HG03280 (cell line): ENCODE data around the gene PCGF2.

Experiments used
- ATAC-seq: cut with Tn5 transposase; IDR thresholded peaks from one replicate; pipeline ENCODE4 v1.9.1; 2021; ENCODE audit warnings: mild to moderate bottlenecking, moderate library complexity; ENCODE audit not compliant: unreplicated experiment

The PCGF2 gene

GRCh38 chr17:38704606-38705522, 43.3 kb downstream of the PCGF2 start, which contains the start of gene MLLT6:
Gene MLLT6, plus strand, starts transcription at chr17:38705273. Its CDS starts 360 bp downstream, at chr17:38705633.
- ATAC-seq = no peak

- ATAC-seq = no peak
Observed at GRCh38 chr17:38703742-38704605, 44.2 kb downstream of the PCGF2 start.

DNA sequence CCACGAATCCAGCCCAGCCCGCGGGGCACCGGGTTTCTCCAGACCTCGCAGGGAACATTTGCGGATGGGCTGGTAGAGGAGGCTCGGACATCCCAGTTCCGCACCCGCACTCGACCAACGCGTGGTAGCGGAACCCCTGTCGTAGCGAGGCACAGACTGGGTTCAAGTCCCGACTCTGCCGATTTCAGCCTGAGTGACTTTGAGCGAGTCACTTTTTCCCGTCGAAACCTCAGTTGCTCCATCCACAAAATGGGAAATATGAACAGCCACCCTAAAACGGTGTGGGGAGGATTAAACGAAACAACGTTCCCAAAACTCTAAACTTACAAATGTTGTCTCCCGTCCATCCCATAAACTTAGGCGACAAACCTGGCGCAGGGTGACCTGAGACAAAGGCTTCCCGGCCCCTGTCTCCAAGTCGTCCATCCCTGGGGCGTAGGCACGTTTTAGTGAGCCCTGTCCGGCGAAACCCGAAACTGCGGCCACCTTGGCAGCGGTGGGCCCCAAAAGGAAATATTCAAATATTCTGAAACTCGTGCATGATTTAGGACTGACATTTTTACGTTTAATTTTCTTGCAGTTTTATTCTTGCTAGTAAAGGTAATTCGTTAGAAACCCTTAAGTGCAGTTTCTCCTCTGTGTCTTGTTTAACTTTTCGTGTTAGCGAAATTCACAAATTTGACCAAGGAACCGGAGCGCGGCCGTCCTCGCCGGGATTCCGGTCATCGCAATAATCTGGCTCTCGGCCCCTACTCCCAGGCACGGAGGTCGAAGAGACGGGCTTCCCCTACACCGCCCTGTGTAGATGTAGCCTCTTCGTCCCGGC, 45.0 kb downstream of the PCGF2 start:
- no peak for ATAC-seq

GRCh38 chr17:38702166-38702915, 45.8 kb downstream of the PCGF2 start:
- ATAC-seq = peak; percentile 32

DNA sequence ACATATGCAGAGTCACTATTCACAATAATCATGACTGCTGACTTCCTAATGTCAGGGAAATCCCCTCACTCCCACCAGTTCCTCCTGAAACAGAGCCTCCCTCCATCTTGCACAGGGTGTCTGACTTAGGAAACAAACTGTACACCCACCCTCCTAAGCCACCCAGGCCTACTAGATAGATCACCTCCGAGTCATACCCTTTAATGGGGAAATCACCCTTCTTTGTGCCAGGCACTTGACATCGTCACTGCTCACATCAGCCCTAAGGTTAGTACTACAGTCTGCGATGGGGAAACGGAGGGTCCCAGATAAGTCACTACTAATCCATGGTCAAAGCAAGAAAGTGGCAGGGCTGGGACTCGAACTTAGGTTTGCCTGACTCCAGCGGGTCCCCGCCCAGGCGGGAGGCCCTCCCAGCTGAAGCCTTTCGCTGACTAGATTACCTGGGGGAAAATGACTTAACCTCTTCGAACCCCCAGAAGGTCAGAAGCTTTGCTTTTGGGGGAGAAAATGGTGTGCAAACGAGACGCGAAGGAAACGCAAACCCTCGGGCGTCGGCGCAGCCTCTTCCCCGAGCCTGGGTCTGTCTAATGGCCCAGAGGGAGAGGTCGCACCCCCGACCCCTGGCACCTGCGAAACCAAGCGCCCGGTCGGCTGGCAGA, 46.5 kb downstream of the PCGF2 start:
- ATAC-seq = peak; percentile 10

GRCh38 chr17:38698760-38699159, 49.4 kb downstream of the PCGF2 start:
- ATAC-seq = no peak

GRCh38 chr17:38697061-38697820, 50.9 kb downstream of the PCGF2 start:
- no peak for ATAC-seq

DNA sequence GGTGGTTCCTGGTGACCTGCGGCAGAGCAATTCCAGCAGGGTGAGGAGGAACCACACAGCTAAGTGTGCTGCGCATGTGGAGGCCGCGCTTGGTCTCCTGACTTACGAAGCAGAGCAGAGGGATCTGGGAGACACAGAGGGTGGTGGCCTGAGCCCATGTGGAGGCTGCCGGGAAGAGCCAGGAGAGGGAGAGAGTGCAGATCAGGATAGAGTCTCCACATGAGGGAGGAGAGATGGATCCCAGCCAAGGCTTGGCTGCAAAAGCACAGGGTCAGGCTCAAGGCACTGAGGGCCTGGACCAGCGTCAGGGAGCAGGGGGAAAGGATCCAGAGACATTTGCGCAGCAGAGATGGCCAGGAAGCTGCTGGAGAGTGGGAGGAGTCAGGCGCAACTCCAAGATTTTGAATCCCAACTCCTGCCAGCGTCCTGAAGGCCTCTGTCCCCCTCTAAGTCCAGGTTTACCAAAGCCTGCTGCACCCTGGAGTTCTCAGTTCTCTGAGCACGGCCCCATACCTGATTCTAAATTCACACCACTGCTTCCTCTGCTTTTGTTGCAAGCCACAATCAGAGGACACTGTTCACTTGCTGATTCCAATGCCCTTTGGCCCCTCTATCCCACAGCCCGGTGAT, 54.3 kb downstream of the PCGF2 start:
- ATAC-seq = no peak

DNA sequence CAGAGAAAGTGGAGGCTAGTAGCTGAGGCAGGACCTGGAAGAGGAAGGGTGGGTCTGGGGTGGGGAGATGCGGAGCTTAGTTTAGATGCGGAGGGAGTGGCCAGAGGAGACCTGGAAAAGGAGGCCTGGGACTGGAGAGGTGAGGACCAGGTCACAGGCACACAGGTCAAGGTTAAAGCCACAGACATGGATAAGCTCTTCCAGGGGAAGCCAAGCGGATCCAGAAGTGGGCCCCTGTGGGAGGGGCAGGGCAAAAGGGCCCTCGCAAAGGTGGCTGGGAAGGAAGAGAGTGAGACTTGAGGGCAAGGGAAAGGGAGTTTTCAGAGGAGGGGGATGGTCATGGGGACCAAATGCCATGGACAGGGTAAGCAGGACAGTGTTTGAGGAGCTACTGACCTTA, 57.0 kb downstream of the PCGF2 start:
- no peak for ATAC-seq

GRCh38 chr17:38690386-38690785, 57.8 kb downstream of the PCGF2 start:
- no peak for ATAC-seq

DNA sequence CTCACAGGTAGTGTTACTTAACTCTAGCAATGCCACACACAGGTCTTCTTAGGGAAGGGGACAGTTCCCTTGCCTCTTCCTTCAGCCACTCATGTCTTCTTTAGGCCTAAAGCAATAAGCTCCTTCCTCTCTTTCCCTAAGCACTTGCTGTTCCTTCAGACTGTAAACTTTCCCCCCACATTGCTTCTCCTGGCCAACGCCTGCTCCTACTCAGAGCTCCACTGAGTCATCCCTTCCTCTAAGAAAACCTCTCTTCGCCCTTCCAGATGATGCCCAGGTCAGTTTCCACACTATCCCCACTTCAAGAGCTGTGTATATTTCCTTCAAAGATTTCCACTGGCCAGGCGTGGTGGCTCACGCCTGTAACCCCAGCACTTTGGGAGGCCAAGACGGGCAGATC, 60.9 kb downstream of the PCGF2 start:
- no peak for ATAC-seq

DNA sequence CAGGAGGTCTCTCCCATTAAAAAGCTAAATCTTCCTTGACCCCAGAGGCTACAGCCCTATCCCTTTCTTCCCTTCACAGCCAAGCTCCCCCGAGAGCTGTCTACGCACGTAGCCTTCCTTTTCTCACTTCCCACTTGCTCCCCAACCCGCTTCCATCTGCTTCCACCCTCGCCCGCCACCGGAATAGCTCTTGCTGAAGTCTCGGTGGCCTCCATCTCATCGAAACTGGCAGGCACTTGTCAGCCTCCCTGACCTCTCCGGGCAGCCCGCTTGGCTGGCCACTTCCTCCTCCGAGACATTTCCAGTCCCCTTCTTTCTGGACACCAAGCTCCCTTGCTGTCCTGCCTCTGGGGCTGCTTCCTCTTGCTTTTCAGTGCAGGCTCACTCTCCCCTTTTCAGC, 62.6 kb downstream of the PCGF2 start:
- no peak for ATAC-seq
